NCI-H526 treated with DMSO at 0.1 percent for 48 hours (cell line): ENCODE results near the gene IFNAR2.
A peak's percentile ranks its signal among the peaks of the same experiment; 100 is the strongest.

Experiments
- DNase-seq: peaks from one replicate; lab custom pipeline; 2025; lab: John Stamatoyannopoulos, UW

Gene IFNAR2

GRCh38 chr21:33267250-33267649 lies 37.5 kb downstream of the IFNAR2 start:
- no peak for DNase-seq

GRCh38 chr21:33268393-33268736 lies 38.6 kb downstream of the IFNAR2 start:
- DNase-seq = no peak

GRCh38 chr21:33268737-33269441 lies 39.2 kb downstream of the IFNAR2 start:
- peak; percentile 35 for DNase-seq

GRCh38 chr21:33270986-33271385 lies 41.2 kb downstream of the IFNAR2 start:
- DNase-seq = peak; percentile 72

- DNase-seq = no peak
These were observed 43.3 kb downstream of the IFNAR2 start for GRCh38 chr21:33273044-33273443.

- DNase-seq = no peak
These were observed 49.0 kb downstream of the IFNAR2 start for GRCh38 chr21:33278721-33279120.

- no peak for DNase-seq
These were observed 49.6 kb downstream of the IFNAR2 start for GRCh38 chr21:33279330-33279820.
